Hematopoietic multipotent progenitor cell treated with erythropoietin and hydrocortisone succinate and interleukin-3 and kit ligand, for 6 days (in vitro differentiated cells): Measurements from ENCODE around the gene COL19A1.
"Not testable (repeated sequence)": the region's sequence is repeated elsewhere in the genome, so short reads cannot be mapped to it uniquely, and the experiment has no call there.

Experiments
- DNase-seq: peaks from one replicate; pipeline ENCODE4 v3.0.0-alpha.2; 2015

COL19A1 gene

DNA sequence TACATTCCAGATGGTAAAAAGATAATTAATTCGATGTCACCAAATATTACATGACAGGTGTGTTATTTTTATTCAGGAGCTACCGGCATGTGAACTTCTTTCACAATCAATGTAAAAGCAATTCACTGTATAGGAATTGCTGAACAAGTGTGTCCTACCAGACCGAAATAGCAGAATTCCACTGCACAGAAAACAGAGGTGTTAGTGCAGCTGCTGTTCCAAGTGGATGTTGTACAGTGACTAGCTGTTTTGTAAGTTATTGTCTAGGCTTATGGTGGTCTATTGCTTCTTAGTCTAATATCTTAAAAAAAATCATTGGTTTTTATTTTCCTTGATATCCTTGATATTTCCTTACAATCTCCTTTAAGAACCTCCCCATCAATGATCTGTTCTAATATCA is 107.4 kb downstream of the COL19A1 start:
- DNase-seq = no peak

GRCh38 chr6:69974193-69974592 is 107.8 kb downstream of the COL19A1 start:
- DNase-seq = peak; percentile 16

DNA sequence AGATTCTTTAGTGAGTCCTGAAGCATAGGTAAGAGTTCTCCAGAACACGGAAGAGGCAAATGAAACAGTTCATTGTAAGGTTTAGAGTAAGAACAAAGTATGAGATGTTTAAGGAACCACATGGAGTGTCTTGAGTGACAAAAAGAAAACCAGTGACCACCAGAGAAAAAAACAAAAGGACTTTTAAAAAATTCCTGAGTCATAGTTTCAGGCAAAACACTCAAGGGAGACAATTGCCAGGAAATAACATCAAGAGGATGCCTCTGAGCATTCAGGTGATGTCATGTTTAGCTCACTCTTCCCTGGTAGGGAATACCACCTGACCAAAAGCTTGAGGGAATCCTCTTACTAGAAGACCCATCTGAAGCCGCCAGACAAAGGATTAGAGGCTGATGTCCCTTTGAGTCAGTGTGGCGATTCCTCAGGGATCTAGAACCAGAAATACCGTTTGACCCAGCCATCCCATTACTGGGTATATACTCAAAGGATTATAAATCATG is 110.3 kb downstream of the COL19A1 start:
- DNase-seq = no peak

GRCh38 chr6:69980624-69981023 is 114.3 kb downstream of the COL19A1 start:
- DNase-seq = no peak

GRCh38 chr6:69984506-69984905 is 118.2 kb downstream of the COL19A1 start:
- no peak for DNase-seq

GRCh38 chr6:69985180-69985579 is 118.8 kb downstream of the COL19A1 start:
- no peak for DNase-seq

DNA sequence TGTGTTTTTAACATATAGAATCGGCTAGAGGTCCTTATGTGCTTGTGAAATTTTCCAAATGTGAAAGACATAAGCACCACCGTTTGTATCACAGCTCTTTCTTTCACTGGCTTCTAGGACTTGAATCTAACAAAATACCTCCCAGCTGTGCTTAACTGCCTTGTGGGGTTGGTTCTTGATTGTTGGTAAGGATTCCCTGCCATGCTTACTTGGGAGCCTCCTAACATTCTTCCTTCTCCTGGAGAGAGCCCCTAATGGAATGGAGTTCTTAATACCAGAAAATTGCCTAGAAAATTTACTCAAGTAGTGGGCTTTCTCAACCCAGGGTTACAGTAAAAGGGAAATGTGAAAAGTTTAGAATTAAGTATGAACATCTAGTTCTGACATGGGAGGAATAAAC is 121.2 kb downstream of the COL19A1 start:
- DNase-seq = no peak

DNA sequence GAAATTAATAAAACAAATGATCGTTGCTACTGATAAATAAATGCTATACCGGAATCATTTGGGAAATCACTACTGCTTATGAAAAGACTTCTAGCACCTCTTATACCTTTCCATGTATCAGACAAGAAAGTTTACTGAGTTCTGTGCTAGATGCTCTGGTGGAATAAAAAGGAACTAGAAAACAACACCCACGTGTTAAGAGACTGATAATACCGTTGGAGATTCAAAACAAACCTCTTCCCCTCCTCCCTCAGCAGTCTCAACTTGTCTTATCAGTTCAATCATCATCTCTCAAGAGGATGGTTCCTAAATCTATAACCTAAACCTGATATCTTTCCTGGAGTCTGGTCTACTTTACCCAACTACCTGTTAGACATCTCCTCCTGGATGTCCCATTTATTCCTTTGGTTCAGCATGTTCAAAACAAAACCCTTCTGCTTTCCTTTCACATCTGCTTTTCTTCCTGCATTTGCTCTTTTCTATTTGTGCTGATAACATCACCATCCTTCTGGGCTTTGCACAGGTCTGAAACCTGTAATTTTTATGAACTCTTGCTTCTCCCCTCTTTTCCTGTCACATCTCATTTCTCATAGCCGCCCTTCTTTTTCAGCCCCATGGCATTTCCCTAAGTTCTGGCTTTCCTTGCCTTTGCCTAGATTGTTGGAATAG is 122.2 kb downstream of the COL19A1 start:
- DNase-seq = no peak

GRCh38 chr6:69994251-69994650 is 127.9 kb downstream of the COL19A1 start:
- no peak for DNase-seq

GRCh38 chr6:70008189-70008588 is 141.8 kb downstream of the COL19A1 start:
- DNase-seq = no peak

DNA sequence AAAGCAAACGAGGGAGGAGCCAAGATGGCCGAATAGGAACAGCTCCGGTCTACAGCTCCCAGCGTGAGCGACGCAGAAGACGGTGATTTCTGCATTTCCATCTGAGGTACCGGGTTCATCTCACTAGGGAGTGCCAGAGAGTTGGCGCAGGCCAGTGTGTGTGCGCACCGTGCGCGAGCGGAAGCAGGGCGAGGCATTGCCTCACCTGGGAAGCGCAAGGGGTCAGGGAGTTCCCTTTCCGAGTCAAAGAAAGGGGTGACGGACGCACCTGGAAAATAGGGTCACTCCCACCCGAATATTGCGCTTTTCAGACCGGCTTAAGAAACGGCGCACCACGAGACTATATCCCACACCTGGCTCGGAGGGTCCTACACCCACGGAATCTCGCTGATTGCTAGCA is 144.0 kb downstream of the COL19A1 start:
- DNase-seq = not testable (repeated sequence)

DNA sequence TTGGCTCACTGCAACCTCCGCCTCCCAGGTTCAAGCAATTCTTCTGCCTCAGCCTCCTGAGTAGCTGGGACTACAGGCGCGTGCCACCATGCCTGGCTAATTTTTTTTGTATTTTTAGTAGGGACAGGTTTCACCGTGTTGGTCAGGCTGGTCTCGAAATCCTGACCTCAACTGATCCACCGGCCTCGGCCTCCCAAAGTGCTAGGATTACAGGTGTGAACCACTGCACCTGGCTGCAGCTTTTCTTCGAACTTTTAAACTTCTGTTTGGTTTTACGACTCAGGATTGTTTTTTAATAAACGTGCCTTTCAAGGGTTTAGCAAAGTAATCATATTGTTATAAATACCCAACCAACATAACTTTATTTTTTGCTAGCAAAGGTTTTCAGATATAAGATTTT is 156.8 kb downstream of the COL19A1 start:
- not testable (repeated sequence) for DNase-seq

GRCh38 chr6:70028246-70028645 is 161.9 kb downstream of the COL19A1 start:
- no peak for DNase-seq

- no peak for DNase-seq
Measured at GRCh38 chr6:70028926-70029325, 162.6 kb downstream of the COL19A1 start.

- DNase-seq = no peak
Measured at GRCh38 chr6:70033781-70034180, 167.4 kb downstream of the COL19A1 start.

DNA sequence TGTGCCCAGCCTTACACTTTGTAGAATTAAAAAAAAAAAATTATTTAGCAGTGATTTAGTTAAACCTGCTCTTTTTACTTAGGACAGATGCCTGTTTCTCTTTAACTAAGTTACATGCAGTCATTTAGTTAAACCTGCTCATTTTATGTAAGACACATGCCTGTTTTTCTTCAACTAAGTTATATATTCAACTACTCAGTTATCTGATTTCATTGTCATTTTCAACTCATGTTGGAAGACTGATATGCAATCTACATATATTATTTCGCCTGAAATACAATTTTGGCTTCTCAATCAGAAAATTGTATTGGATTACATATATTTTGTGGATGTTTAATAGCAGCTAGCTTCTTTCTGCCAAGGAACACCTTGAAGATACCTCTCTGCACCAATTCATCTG is 171.1 kb downstream of the COL19A1 start:
- no peak for DNase-seq

DNA sequence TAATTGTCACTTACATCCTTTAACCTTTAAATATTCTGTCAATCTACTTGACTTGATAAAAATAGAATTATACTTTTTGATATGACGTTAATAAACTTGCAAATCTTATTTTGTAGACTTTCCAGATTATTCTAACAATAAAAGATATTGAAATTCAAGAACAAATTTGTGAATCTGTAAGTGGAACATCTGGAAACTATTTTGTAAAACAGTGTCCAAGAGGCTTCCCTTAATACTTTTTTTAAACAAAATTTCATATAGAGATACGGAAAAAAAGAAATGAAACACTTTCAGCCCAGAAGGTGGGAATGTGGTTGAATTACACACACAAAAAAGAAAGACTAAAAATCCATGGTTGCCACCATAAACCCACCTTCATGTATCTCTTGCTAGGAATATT is 174.4 kb downstream of the COL19A1 start:
- DNase-seq = no peak

GRCh38 chr6:70041411-70041810 is 175.1 kb downstream of the COL19A1 start:
- DNase-seq = no peak

- no peak for DNase-seq
Measured at GRCh38 chr6:70045413-70045812, 179.1 kb downstream of the COL19A1 start.

GRCh38 chr6:70051197-70052124 is 185.1 kb downstream of the COL19A1 start:
- DNase-seq = no peak

- DNase-seq = no peak
Measured at GRCh38 chr6:70059039-70059719, 192.8 kb downstream of the COL19A1 start.

DNA sequence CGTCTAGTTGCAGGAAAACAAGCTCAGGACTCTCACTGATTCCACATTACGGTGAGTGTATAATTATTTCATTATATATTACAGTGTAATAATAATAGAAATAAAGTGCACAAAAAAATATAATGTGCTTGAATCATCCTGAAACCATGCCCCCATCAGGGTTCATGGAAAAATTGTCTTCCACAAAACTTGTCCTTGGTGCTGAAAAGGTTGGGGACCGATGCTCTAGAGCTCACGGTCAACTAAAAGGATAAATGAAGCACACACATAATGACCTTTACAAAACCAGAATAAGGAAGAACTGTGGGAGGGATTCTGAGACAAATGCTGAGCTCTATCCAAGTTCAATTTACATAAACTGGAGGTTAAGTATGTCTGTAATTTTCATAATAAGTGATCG is 194.3 kb downstream of the COL19A1 start:
- no peak for DNase-seq

- no peak for DNase-seq
Measured at GRCh38 chr6:70061546-70061945, 195.2 kb downstream of the COL19A1 start.

- DNase-seq = no peak
Measured at GRCh38 chr6:70062010-70062409, 195.7 kb downstream of the COL19A1 start.
